K562 (cell line): ENCODE measurements around the gene TCTN3. TPM values are rescaled to one million over a fixed set of nuclear protein-coding genes. Genes with fewer than 3 reads are reported as not detected.
A peak's percentile ranks its signal among the peaks of the same experiment; 100 is the strongest.

Source experiments
- BMI1 ChIP-seq: fragments of 150-350 bp; IDR thresholded peaks from 2 replicates; pipeline ENCODE4 v1.6.1; 2014; ENCODE audit warnings: low read length
- DMBX1 ChIP-seq: fragments of 250-450 bp; sonication (Bioruptor Pico); IDR thresholded peaks from 2 replicates; pipeline ENCODE4 v1.8.0; 2022; ENCODE audit warnings: inconsistent platforms, mild to moderate bottlenecking, moderate library complexity, borderline replicate concordance
- ESRRB ChIP-seq: fragments of 250-450 bp; sonication (Bioruptor Pico); IDR thresholded peaks from 2 replicates; pipeline ENCODE4 v1.5.0; 2020; ENCODE audit warnings: mild to moderate bottlenecking, moderate library complexity, borderline replicate concordance
- HDAC3 ChIP-seq: fragments of 450-650 bp; IDR thresholded peaks from 2 replicates; pipeline ENCODE4 v1.6.1; 2018; ENCODE audit warnings: borderline replicate concordance, mild to moderate bottlenecking, moderate library complexity; ENCODE audit not compliant: partially characterized antibody
- OTX1 ChIP-seq: fragments of 450-650 bp; formaldehyde crosslinking; IDR thresholded peaks from 2 replicates; pipeline ENCODE4 v1.4.0; 2022; ENCODE audit warnings: mild to moderate bottlenecking
- PRMT5 ChIP-seq: sonication (generic); formaldehyde crosslinking; IDR thresholded peaks from 2 replicates; pipeline ENCODE4 v1.5.0; 2020; ENCODE audit warnings: missing genetic modification reagents
- RAD51 ChIP-seq: fragments of 450-650 bp; IDR thresholded peaks from 2 replicates; pipeline ENCODE4 v1.7.1; 2016; ENCODE audit warnings: low read depth, mild to moderate bottlenecking, borderline replicate concordance
- SAP30 ChIP-seq: fragments of 200-600 bp; sonication (generic); IDR thresholded peaks from 2 replicates; pipeline ENCODE4 v1.6.1; 2012; ENCODE audit warnings: borderline replicate concordance, low read depth, mild to moderate bottlenecking, moderate library complexity, low read length, control low read depth, inconsistent platforms; ENCODE audit not compliant: insufficient read depth, poor library complexity, severe bottlenecking
- SMARCA4 ChIP-seq: fragments of 450-650 bp; IDR thresholded peaks from 2 replicates; pipeline ENCODE4 v1.6.1; 2016
- SMARCE1 ChIP-seq: fragments of 450-650 bp; IDR thresholded peaks from 2 replicates; pipeline ENCODE4 v1.7.1; 2016; ENCODE audit warnings: mild to moderate bottlenecking
- SP1 ChIP-seq: sonication (generic); formaldehyde crosslinking; IDR thresholded peaks from 2 replicates; pipeline ENCODE4 v1.8.1; 2022; ENCODE audit warnings: mild to moderate bottlenecking, missing genetic modification reagents
- TRIM28 ChIP-seq: fragments of 450-650 bp; IDR thresholded peaks from 2 replicates; pipeline ENCODE4 v1.6.1; 2017
- ZZZ3 ChIP-seq: fragments of 450-650 bp; IDR thresholded peaks from 2 replicates; pipeline ENCODE4 v1.6.1; 2016; ENCODE audit warnings: antibody characterized with exemption, mild to moderate bottlenecking, moderate library complexity
- polyA plus RNA-seq, 8 experiments: library from polyadenylated mRNA; depleted of rRNA in 4 of 8; stranded (reverse) in 5 of 8; unstranded in 3 of 8; fragments of >200 nt; fragmentation: Nextera tagmentation in 2 of 8; fragmentation: Illumina TruSeq in 1 of 8; extraction: Ambion mirVana in 2 of 8; extraction: Trizol in 1 of 8; gene quantifications; 2 replicates each; pipeline versions ENCODE4 v1.2.1 to v1.2.3, GENCODE V29; 2011 to 2014; ENCODE audit warnings: inconsistent platforms in 1 of 8, missing spikeins in 1 of 8
- total RNA-seq, 7 experiments: library from RNA; depleted of rRNA in 6 of 7; stranded (reverse); fragments of >200 nt in 6 of 7; fragmentation: Illumina TruSeq in 2 of 7; extraction: Trizol in 2 of 7; gene quantifications; 2 replicates each; pipeline versions ENCODE4 v1.2.1 to v1.2.3, GENCODE V29; 2011 to 2021; ENCODE audit warnings: low replicate concordance in 1 of 7
- TF ChIP-seq, protein P1 (sequence below): fragments of 450-650 bp; IDR thresholded peaks from 2 replicates; pipeline ENCODE4 v1.7.1; 2018; ENCODE audit warnings: mild to moderate bottlenecking, low read depth; ENCODE audit not compliant: partially characterized antibody
- TF ChIP-seq, protein P2 (sequence below): fragments of 450-650 bp; formaldehyde crosslinking; conservative IDR thresholded peaks from 2 replicates; pipeline ENCODE4 v1.4.0; 2022; ENCODE audit warnings: mild to moderate bottlenecking, missing genetic modification characterization
- TF ChIP-seq, protein P3 (sequence below): fragments of 450-650 bp; IDR thresholded peaks from 2 replicates; pipeline ENCODE4 v1.6.1; 2016; ENCODE audit warnings: borderline replicate concordance

Gene TCTN3
- total and polyA plus RNA-seq, 9 of the 15 experiments (the other 6 are each of a cell fraction or from before 2014, with no cell fraction given) = 10.4 to 25.8 (median 16.3) TPM

DNA sequence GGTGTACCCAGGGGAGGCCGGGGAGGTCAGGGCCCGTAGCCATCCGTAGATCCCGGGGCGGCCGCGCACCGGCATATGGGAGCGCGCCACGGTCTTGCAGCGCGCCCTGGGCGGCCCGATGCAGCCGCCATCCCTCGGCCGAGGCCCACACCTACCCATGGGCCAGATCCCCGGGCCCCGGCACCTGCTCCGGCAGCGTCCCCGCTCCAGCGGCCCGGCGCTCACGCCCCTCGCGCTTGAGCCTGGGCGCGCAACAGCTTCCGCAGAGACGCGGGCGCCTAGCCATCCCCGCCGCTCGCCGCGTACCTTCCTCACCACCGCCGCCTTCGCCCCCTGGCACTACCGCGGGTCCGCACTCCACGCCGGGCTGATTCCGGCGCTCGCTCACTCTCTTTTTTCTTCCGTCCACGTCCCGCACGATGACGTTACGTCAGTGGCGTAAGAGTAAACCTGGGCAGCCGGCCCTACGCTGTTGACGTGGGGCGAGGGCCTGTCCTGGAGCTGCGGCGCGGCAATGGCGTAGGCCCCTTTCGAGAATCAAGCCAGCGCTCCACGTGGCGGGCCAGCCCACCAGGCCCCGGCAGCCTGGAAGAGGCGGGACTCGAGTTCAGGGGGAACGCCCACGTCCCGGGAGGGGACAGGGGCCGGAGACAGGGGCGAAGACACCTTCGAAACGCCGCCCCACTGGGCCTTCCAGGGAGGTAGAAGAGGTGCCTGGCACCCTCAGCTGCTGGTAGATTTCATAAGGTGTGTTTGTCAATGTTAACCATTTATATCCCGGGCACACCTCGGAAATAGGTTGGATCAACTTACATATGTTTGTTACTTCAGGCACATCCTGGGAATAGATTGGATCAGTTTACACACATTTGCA lies 37.2 kb downstream of the TCTN3 start, which contains the start of gene ALDH18A1 (continued):
- TF ChIP-seq, protein P1, sequence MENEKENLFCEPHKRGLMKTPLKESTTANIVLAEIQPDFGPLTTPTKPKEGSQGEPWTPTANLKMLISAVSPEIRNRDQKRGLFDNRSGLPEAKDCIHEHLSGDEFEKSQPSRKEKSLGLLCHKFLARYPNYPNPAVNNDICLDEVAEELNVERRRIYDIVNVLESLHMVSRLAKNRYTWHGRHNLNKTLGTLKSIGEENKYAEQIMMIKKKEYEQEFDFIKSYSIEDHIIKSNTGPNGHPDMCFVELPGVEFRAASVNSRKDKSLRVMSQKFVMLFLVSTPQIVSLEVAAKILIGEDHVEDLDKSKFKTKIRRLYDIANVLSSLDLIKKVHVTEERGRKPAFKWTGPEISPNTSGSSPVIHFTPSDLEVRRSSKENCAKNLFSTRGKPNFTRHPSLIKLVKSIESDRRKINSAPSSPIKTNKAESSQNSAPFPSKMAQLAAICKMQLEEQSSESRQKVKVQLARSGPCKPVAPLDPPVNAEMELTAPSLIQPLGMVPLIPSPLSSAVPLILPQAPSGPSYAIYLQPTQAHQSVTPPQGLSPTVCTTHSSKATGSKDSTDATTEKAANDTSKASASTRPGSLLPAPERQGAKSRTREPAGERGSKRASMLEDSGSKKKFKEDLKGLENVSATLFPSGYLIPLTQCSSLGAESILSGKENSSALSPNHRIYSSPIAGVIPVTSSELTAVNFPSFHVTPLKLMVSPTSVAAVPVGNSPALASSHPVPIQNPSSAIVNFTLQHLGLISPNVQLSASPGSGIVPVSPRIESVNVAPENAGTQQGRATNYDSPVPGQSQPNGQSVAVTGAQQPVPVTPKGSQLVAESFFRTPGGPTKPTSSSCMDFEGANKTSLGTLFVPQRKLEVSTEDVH = no peak
- no peak for TF ChIP-seq SMARCE1
- no peak for TF ChIP-seq BMI1
- TF ChIP-seq DMBX1 (CRISPR knock-in tag) = no peak
- TF ChIP-seq SAP30 = peak; percentile 40
- TF ChIP-seq ESRRB (CRISPR knock-in tag) = no peak
- no peak for TF ChIP-seq OTX1
- TF ChIP-seq SMARCA4 = no peak
- peak; percentile 67 for TF ChIP-seq SP1 (CRISPR knock-in tag)
- TF ChIP-seq HDAC3 = peak; percentile 100
- no peak for TF ChIP-seq RAD51
- TF ChIP-seq, protein P2, sequence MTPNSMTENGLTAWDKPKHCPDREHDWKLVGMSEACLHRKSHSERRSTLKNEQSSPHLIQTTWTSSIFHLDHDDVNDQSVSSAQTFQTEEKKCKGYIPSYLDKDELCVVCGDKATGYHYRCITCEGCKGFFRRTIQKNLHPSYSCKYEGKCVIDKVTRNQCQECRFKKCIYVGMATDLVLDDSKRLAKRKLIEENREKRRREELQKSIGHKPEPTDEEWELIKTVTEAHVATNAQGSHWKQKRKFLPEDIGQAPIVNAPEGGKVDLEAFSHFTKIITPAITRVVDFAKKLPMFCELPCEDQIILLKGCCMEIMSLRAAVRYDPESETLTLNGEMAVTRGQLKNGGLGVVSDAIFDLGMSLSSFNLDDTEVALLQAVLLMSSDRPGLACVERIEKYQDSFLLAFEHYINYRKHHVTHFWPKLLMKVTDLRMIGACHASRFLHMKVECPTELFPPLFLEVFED = no peak
- TF ChIP-seq TRIM28 = no peak
- no peak for TF ChIP-seq PRMT5
- no peak for TF ChIP-seq ZZZ3
- TF ChIP-seq, protein P3, sequence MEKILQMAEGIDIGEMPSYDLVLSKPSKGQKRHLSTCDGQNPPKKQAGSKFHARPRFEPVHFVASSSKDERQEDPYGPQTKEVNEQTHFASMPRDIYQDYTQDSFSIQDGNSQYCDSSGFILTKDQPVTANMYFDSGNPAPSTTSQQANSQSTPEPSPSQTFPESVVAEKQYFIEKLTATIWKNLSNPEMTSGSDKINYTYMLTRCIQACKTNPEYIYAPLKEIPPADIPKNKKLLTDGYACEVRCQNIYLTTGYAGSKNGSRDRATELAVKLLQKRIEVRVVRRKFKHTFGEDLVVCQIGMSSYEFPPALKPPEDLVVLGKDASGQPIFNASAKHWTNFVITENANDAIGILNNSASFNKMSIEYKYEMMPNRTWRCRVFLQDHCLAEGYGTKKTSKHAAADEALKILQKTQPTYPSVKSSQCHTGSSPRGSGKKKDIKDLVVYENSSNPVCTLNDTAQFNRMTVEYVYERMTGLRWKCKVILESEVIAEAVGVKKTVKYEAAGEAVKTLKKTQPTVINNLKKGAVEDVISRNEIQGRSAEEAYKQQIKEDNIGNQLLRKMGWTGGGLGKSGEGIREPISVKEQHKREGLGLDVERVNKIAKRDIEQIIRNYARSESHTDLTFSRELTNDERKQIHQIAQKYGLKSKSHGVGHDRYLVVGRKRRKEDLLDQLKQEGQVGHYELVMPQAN = peak; percentile 57; the same call in 1 of the 2 replicates
